HEK293T (cell line): ENCODE data around the gene EYS.

Source experiments
- ELF4 ChIP-seq: fragments of 450-650 bp; IDR thresholded peaks from 2 replicates; pipeline ENCODE4 v1.6.1; 2017; ENCODE audit warnings: antibody characterized with exemption
- SP1 ChIP-seq: fragments of 450-650 bp; IDR thresholded peaks from 2 replicates; pipeline ENCODE4 v1.6.1; 2017

DNA sequence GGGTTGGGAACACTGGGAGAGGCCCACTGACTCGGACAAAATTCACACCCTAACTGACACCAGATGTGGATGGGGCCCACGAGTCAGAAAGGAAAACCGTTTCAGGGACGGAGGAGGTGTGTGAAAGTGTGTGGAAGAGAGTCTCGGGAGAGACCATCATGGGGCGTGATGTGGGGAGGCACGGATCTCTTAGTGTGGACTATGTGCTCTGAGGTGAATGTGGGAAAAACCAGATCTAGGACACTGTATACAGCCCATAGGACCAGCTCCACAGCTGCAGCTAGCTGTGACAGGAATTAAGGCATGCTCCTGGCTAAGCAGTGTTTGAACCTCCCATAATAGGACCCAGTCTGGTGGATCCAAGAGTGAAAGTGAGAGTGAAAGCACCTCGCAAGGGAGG is 1380.1 kb downstream of the EYS start:
- TF ChIP-seq SP1 (no peak), ELF4 (no peak)
